ENCODE data around the gene KIF3A. TPM values are rescaled to one million over a fixed set of nuclear protein-coding genes. Genes with fewer than 3 reads are reported as not detected.
A peak's percentile ranks its signal among the peaks of the same experiment; 100 is the strongest.

The KIF3A gene
- total and polyA plus RNA-seq, 7 experiments from 2014 or later = 7.5 to 30.0 (median 11.4) TPM

- H3K27me3 Mint-ChIP-seq = no peaks in the 10 kb centered on the region
- intact Hi-C loops (cut with micrococcal nuclease) = no loop called here
These were observed 25.1 kb upstream of the KIF3A start for GRCh38 chr5:132762246-132763000.

GRCh38 chr5:132761321-132762240 lies 24.2 kb upstream of the KIF3A start:
- Mint-ChIP-seq H3K9me3 (no peaks in the 10 kb centered on the region), H3K27ac (no peak overlapping the region), H3K4me3 (no peak overlapping the region), H3K4me1 (peaks cover 0 to 7% (median 0%) of the 10 kb centered on the region in 7 donors), H3K36me3 (peaks cover 0 to 12% (median 0%) of the 10 kb centered on the region in 5 donors), H3K27me3 (no peaks in the 10 kb centered on the region)
- ChIA-PET CTCF (no interaction called here), POLR2A (interaction anchor here (0.6 kb wide), 1 partner anchor 1966 kb away, joined by 3 read pairs; no protein-coding TSS in a partner anchor)
- H3K36me3 ChIP-seq (ENCODE audit: control insufficient read depth in 2 of 3, insufficient read depth in 3 of 3, low read length in 3 of 3) = no peaks in the 10 kb centered on the region
- peak in 1 of 9 donors; percentile 17 for DNase-seq
- H3K27ac ChIP-seq (ENCODE audit: low read depth, low read length) = no peak overlapping the region
- no peak for ATAC-seq
- no peak overlapping the region for H3K4me3 ChIP-seq (ENCODE audit: low read length)
- H3K4me1 ChIP-seq (ENCODE audit: control insufficient read depth in 2 of 2, insufficient read depth in 2 of 2, low read length in 2 of 2) = no peaks in the 10 kb centered on the region
- no peaks in the 10 kb centered on the region for H3K27me3 ChIP-seq (ENCODE audit: control insufficient read depth in 2 of 2, insufficient read depth in 2 of 2, low read length in 2 of 2)
- intact Hi-C loops (cut with micrococcal nuclease) = no loop called here
- H3K9me3 ChIP-seq (ENCODE audit: control insufficient read depth in 2 of 3, low read length in 3 of 3) = no peaks in the 10 kb centered on the region

More at GRCh38 chr5:132762246-132763000, 25.1 kb upstream of the KIF3A start:
- ChIA-PET POLR2A (no interaction called here), CTCF (no interaction called here)
- Histone ChIP-seq H3K27ac (ENCODE audit: low read depth, low read length) (no peak overlapping the region), H3K9me3 (ENCODE audit: control insufficient read depth in 2 of 3, low read length in 3 of 3) (no peaks in the 10 kb centered on the region), H3K4me3 (ENCODE audit: low read length) (no peak overlapping the region), H3K4me1 (ENCODE audit: control insufficient read depth in 2 of 2, insufficient read depth in 2 of 2, low read length in 2 of 2) (no peaks in the 10 kb centered on the region), H3K27me3 (ENCODE audit: control insufficient read depth in 2 of 2, insufficient read depth in 2 of 2, low read length in 2 of 2) (no peaks in the 10 kb centered on the region), H3K36me3 (ENCODE audit: control insufficient read depth in 2 of 3, insufficient read depth in 3 of 3, low read length in 3 of 3) (no peaks in the 10 kb centered on the region)
- peaks cover 0 to 12% (median 0%) of the 10 kb centered on the region in 5 donors for H3K36me3 Mint-ChIP-seq
- peak in 1 of 9 donors; percentile 17 for DNase-seq
- H3K27ac Mint-ChIP-seq = no peak overlapping the region
- H3K4me1 Mint-ChIP-seq = peaks cover 0 to 9% (median 0%) of the 10 kb centered on the region in 7 donors
- H3K4me3 Mint-ChIP-seq = no peak overlapping the region
- ATAC-seq = no peak
- H3K9me3 Mint-ChIP-seq = no peaks in the 10 kb centered on the region

- Histone ChIP-seq H3K9me3 (ENCODE audit: control insufficient read depth in 2 of 3, low read length in 3 of 3) (no peaks in the 10 kb centered on the region), H3K27ac (ENCODE audit: low read depth, low read length) (no peak overlapping the region), H3K4me1 (ENCODE audit: control insufficient read depth in 2 of 2, insufficient read depth in 2 of 2, low read length in 2 of 2) (no peaks in the 10 kb centered on the region), H3K4me3 (ENCODE audit: low read length) (no peak overlapping the region), H3K36me3 (ENCODE audit: control insufficient read depth in 2 of 3, insufficient read depth in 3 of 3, low read length in 3 of 3) (no peaks in the 10 kb centered on the region), H3K27me3 (ENCODE audit: control insufficient read depth in 2 of 2, insufficient read depth in 2 of 2, low read length in 2 of 2) (no peaks in the 10 kb centered on the region)
- intact Hi-C loops (cut with micrococcal nuclease) = no loop called here
- DNase-seq (peak in 1 of 9 donors; percentile 20), ATAC-seq (no peak)
- POLR2A ChIA-PET = interaction anchor here (0.6 kb wide), 1 partner anchor 1967 kb away, joined by 3 read pairs; no protein-coding TSS in a partner anchor
- Mint-ChIP-seq H3K9me3 (no peaks in the 10 kb centered on the region), H3K27ac (no peak overlapping the region), H3K4me3 (no peak overlapping the region), H3K36me3 (peaks cover 0 to 12% (median 0%) of the 10 kb centered on the region in 5 donors), H3K4me1 (peaks cover 0 to 7% (median 0%) of the 10 kb centered on the region in 7 donors), H3K27me3 (no peaks in the 10 kb centered on the region)
- CTCF ChIA-PET = no interaction called here
These were observed 23.4 kb upstream of the KIF3A start for GRCh38 chr5:132760601-132761317.

- H3K4me3 ChIP-seq (ENCODE audit: low read length) = no peak overlapping the region
- POLR2A ChIA-PET = no interaction called here
- Mint-ChIP-seq H3K4me1 (peaks cover 0 to 8% (median 0%) of the 10 kb centered on the region in 7 donors), H3K9me3 (no peaks in the 10 kb centered on the region), H3K27me3 (no peaks in the 10 kb centered on the region), H3K27ac (no peak overlapping the region), H3K4me3 (no peak overlapping the region), H3K36me3 (peaks cover 0 to 12% (median 0%) of the 10 kb centered on the region in 5 donors)
- H3K4me1 ChIP-seq (ENCODE audit: control insufficient read depth in 2 of 2, insufficient read depth in 2 of 2, low read length in 2 of 2) = no peaks in the 10 kb centered on the region
- H3K36me3 ChIP-seq (ENCODE audit: control insufficient read depth in 2 of 3, insufficient read depth in 3 of 3, low read length in 3 of 3) = no peaks in the 10 kb centered on the region
- intact Hi-C loops (cut with micrococcal nuclease) = no loop called here
- no peaks in the 10 kb centered on the region for H3K9me3 ChIP-seq (ENCODE audit: control insufficient read depth in 2 of 3, low read length in 3 of 3)
- H3K27ac ChIP-seq (ENCODE audit: low read depth, low read length) = no peak overlapping the region
- ATAC-seq (no peak), DNase-seq (peak in 1 of 9 donors; percentile 8)
- CTCF ChIA-PET = no interaction called here
- no peaks in the 10 kb centered on the region for H3K27me3 ChIP-seq (ENCODE audit: control insufficient read depth in 2 of 2, insufficient read depth in 2 of 2, low read length in 2 of 2)
These were observed 22.7 kb upstream of the KIF3A start for GRCh38 chr5:132760049-132760420.

DNA sequence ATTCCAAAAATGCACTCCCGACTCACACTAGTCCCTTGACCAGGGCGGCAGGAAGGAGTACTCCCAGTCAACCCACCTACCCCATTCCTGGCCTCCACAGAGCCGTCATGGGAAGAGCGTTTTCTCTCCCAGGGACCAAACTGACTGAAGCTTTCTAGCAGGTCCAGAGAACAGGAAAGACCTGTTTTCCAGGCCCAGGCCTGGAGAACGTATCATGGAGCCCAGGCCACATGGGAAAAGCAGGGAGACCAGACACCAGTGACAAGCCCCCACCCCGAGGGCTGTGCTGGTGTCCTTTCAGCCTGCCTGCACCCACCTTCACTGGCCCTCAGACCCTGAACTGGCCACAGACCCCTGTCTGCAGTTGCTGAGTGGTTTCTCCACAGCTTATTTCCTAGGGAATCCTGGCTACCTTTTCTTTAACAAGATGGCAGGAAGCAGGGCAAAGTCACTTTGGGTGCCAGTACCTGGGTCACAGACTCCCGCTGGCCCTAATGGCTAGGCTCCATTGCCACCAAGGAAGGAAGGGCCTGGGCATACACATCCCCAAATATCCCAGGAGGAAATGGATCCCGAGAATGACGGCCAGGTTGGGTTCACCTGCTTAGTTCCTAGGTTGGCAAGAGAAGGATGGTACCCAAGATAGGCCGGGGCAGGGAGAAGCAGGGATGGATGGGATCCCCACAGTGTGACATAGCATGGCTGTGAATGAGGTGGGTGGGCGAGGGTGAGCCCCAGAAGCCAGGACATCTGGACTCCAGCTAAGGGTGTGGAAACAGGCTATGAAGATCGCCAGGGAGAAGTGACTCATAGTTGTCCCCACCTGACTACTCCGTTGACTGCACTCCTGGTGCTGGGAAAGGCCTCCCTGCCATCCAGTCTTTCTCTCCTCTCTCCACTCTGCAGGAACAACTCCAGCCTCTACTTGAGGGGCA lies 22.0 kb upstream of the KIF3A start:
- no peak for ATAC-seq
- peaks cover 0 to 12% (median 0%) of the 10 kb centered on the region in 5 donors for H3K36me3 Mint-ChIP-seq
- Histone ChIP-seq H3K27me3 (ENCODE audit: control insufficient read depth in 2 of 2, insufficient read depth in 2 of 2, low read length in 2 of 2) (no peaks in the 10 kb centered on the region), H3K9me3 (ENCODE audit: control insufficient read depth in 2 of 3, low read length in 3 of 3) (no peaks in the 10 kb centered on the region), H3K36me3 (ENCODE audit: control insufficient read depth in 2 of 3, insufficient read depth in 3 of 3, low read length in 3 of 3) (no peaks in the 10 kb centered on the region), H3K4me3 (ENCODE audit: low read length) (no peak overlapping the region), H3K27ac (ENCODE audit: low read depth, low read length) (no peak overlapping the region), H3K4me1 (ENCODE audit: control insufficient read depth in 2 of 2, insufficient read depth in 2 of 2, low read length in 2 of 2) (no peaks in the 10 kb centered on the region)
- ChIA-PET CTCF (no interaction called here), POLR2A (no interaction called here)
- H3K27ac Mint-ChIP-seq = no peak overlapping the region
- H3K4me3 Mint-ChIP-seq = no peak overlapping the region
- no peaks in the 10 kb centered on the region for H3K27me3 Mint-ChIP-seq
- H3K4me1 Mint-ChIP-seq = peaks cover 0 to 14% (median 0%) of the 10 kb centered on the region in 7 donors
- intact Hi-C loops (cut with micrococcal nuclease) = no loop called here
- peak in 1 of 9 donors; percentile 16 for DNase-seq
- H3K9me3 Mint-ChIP-seq = no peaks in the 10 kb centered on the region

DNA sequence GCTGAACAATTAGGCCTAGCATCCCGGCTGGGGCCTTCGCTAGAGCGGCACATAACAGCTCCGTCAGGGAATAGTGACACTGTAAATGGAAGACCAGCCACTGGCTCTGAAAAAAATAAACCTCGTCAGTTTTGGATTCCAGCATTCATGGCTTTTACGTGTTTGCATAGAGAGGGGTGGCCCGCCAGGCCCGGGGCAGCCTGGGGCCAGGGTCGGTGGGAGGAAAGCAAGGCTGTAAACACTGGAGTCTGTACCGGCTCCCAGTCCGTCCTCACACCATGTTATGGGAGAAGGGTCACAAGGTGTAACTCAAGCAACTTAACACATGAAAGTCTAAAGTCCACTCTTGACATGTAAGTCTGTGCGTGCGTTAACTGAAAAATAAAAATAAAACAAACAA lies 21.1 kb upstream of the KIF3A start:
- DNase-seq (peak in 1 of 9 donors; percentile 9), ATAC-seq (no peak)

More for the DNA sequence above, 21.1 kb upstream of the KIF3A start:
- H3K27me3 Mint-ChIP-seq = no peaks in the 10 kb centered on the region
- Histone ChIP-seq H3K4me1 (ENCODE audit: control insufficient read depth in 2 of 2, insufficient read depth in 2 of 2, low read length in 2 of 2) (no peaks in the 10 kb centered on the region), H3K36me3 (ENCODE audit: control insufficient read depth in 2 of 3, insufficient read depth in 3 of 3, low read length in 3 of 3) (no peaks in the 10 kb centered on the region), H3K27me3 (ENCODE audit: control insufficient read depth in 2 of 2, insufficient read depth in 2 of 2, low read length in 2 of 2) (no peaks in the 10 kb centered on the region), H3K4me3 (ENCODE audit: low read length) (no peak overlapping the region), H3K9me3 (ENCODE audit: control insufficient read depth in 2 of 3, low read length in 3 of 3) (no peaks in the 10 kb centered on the region), H3K27ac (ENCODE audit: low read depth, low read length) (no peak overlapping the region)
- H3K4me3 Mint-ChIP-seq = no peak overlapping the region
- POLR2A ChIA-PET = no interaction called here
- H3K27ac Mint-ChIP-seq = no peak overlapping the region
- peaks cover 0 to 21% (median 0%) of the 10 kb centered on the region in 7 donors for H3K4me1 Mint-ChIP-seq
- CTCF ChIA-PET = no interaction called here
- no peaks in the 10 kb centered on the region for H3K9me3 Mint-ChIP-seq
- H3K36me3 Mint-ChIP-seq = peaks cover 0 to 12% (median 0%) of the 10 kb centered on the region in 5 donors
- intact Hi-C loops (cut with micrococcal nuclease) = no loop called here

Data from naive thymus-derived CD4-positive, alpha-beta T cell (primary cell).